Dedifferentiated amniotic fluid mesenchymal stem cell (primary cell): ENCODE results near the gene HSD17B12.

Source experiments
- DNase-seq: peaks from one replicate; pipeline ENCODE4 v3.0.0-alpha.2; 2016; ENCODE audit errors: extremely low spot score

Gene HSD17B12

DNA sequence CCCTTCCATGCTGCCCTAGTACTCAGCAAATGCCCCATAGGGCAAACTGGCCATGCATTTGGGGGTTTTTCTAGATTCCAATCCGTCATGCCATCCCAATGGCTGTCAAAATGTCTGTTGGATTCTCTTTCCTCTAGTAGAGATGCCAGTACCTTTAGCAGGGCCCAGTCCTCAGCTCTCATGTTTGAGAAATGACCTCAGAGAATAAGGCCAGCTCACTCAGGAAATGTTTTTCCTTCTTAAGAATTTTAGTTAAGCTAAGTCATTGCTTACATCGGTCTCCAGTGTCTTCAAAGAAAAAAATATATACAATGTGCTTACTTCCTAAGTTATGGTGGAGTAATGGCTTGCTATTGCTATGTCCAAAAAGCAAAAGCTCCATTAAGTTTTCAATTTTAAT lies 186.0 kb downstream of the HSD17B12 start:
- no peak for DNase-seq

DNA sequence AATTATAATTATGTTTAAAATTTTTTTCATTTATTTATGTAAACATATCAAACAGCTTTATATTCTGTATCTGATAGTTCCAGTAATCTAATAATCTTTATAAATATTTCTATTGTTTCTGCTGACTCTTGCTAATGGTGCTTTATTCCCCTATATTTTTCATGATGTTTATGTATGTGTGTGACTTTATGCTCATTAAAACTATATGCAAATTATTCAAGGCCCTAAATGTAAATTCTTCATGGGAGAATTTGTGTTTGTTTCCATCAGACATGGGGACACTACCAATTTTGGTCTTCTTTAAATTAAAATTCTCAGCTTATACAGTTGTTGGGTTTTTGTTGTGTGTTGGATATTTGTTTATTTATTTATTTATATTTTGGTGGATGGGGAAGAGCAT lies 186.4 kb downstream of the HSD17B12 start:
- DNase-seq, result no peak

DNA sequence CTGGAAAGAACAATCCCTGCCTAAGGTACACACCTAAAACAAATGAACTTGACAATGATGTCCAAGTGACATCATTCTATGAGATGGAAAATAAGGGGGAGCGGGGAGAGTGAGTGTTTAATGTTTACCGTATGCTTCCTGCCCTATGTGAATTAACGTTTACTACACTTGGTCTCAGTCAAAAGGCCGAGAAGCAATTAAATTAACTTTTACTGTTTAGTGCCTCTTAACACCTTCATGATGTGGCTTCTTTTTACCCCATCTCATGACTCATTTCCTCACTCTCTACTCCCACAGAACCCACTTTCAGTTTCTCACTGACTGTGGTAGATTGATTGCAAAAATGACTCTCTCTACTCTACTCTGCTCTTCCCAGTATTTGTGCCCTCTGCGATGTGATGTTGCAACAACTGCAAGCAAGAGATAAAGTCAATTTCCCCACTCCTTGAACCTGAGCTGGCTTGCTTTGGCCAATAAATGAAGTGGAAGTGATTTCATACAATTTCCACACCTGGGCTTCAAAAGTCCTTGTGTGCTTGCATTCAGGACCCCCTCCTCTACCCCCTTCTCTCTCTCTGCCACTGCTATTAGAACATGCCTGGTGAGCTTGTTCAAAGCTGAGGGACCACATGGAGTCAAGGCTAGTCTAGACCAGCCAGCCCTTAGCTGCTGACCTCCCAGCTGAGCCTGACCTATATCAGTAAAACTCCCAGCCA lies 188.5 kb downstream of the HSD17B12 start:
- peak; percentile 28 for DNase-seq

DNA sequence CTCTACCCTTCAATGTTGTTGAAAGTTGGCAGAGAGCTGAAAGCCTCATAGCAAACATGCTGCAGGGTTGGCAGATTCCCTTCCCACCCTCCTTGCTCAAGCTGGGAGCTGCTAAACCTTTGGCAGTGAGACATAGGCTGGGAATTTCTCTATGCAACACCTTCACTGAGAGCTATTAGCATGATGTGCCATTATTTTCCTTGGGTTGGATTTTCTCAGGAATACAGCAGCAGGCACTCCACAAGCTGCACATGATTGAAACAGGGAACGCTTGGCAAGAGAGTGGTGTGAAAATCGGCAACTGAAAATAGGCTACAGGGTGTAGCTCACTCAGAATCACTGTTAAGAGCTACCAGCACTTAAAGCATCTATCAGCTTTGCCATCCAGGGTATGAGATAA lies 190.5 kb downstream of the HSD17B12 start:
- no peak for DNase-seq

DNA sequence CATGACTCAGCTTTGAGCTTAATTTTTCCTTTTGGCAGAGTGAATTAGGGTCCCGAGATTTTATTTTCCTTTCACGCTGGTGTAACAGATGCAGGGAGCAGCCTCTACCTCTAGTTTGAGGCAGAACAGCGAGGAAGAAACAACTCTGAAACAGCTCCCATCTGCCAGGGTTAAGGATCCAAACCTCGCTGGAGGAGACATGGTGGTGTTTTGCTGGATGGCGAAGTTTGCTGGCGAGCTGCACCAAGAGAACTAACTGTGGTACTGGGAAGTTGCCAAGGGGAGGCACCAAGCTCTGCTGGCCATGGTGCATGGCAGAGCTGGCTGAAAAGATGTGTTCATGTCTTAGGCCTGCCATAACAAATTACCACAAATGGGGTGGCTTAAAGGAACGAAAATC lies 192.5 kb downstream of the HSD17B12 start:
- no peak for DNase-seq

DNA sequence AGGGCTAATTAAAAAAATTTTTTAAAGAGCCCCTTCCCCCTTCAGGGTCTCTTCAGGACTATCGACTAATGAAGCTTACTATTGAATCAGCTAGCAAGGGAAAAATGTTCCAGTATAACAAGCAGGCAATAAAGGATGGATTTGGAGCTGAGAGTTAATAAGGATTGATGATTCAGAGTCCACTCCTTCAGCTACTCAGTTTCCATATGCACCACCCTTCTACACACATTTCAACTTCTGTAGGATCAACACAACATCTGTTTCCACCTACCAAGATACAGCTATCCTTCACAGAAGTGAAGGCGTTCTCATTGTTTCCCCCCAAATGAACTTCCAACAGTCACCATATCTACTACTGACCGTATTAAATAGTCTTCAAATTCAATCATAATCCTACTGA lies 193.5 kb downstream of the HSD17B12 start:
- DNase-seq, result no peak

DNA sequence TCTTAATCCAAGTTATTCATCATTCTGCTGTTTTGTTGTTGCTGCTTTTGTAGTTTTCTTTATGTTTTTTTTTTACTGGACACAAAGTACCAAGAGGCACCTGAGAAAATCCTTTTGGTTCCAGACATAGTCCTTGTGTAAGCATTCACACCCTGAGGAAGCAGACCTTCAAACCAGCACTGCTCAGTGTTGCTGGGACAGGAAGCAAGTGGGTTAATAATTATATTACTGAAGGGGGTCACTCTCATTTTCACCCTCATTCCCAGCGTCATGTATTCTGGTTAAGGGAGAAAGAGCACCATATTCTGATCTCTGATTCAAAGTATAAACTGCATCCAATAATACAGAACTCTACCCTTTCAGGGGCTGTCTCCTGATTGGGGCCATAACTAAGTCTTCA lies 194.2 kb downstream of the HSD17B12 start:
- DNase-seq, result no peak

DNA sequence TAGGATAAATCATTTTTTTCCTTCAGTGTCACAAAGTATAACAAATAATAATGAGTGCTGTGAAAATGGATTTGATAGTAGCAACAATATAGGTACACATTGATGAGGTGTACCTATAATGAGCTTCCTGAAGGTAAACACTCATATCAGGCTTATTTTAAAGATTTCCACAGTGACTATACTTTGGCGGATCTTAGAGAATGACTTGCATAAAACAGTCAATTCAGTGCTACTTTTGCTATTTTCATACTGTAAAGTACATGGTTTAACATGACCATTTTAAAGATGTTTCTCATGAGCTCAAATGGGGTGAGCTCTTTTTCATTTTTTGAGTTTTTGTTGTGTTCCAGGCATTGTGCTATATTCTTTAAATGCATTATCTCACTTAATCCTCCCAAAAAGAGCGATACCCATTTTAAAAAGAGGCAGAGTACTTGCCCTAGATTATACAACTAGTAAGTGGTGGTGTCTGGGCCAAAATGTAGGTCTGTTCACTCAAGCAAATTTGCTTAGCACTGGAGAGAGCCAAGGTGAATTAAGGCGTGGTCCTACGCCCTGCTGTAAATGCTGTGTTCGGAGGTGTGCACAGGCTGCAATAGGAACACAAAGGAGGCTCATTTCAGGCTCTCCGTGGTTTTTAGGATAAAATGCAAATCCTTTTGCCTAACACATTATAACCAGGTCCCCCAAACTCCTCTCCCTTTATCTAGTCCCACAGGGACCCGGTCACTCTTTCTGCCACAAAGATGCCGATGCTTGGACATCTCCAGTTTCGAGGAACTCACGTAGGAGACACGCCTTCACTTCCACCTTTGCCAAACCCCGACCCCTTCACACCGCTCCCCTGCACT lies 199.5 kb downstream of the HSD17B12 start:
- no peak for DNase-seq

DNA sequence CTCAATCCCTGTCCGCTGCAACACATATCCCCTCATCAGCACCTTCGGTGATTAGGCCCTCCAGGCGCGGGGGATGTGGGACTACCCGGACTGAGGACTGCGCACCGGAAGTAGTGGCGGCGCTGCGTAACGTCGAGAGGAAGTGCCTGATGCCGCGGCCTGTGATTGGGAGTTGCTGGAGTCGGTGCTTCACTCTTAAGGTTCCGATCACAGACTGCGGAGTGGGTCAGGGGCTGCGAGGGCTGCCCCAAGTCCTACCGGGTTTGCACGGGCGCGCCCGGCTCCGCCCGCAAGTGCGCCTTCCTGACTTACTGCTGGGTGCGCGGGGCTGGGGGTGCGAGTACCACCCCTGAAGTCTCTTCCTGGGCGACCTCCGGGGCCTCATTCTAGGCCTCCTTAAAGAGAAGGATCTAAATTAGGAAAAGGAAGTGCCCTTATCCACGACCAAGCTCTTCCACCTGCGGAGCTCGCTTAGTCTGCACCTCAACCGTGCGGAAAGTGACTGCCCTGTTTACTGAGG lies 200.2 kb downstream of the HSD17B12 start, which contains the start of gene ALKBH3:
Gene ALKBH3, plus strand, starts transcription at position 192 of the 520 bp plus-strand sequence. CDS start 1,822 bp downstream, outside the sequence.
- DNase-seq, result peak; percentile 94

DNA sequence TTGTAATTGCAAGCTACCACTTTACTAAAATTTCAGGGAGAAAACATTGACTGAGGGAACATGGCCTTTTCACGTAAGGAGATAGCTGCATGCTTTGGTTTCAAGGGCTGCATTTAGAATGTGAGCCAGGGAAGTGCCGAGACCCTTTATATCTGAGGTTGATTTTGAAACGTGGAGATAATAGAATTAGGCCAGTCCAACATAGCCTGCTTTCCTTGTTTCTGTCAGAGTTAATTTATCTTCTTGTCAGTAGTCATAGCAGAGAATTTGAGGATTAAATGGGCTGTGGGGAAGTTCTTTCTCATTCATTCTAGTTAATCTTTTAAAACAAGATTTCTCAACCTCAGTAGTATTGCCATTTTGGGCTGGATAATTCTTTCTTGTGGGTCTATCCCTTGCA lies 212.3 kb downstream of the HSD17B12 start:
- DNase-seq, result no peak

DNA sequence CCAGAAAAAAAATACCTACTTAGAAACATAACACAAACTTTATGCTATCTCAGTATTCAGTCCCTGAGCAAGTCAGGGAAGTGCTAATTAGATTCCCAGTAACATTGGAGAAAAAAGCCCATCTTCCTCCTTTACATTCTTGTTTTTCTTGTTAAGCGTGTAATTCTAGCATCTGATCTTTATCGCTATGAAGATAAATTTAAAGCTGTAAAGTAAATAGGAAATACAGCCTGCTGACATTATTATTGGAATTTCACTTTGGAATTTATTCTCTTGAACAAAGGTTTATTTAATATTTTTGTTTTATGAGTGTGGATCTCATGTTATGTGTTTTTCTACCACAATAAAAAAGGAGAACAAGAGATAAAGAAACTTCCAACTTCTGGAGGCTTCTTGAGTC lies 214.0 kb downstream of the HSD17B12 start:
- no peak for DNase-seq

DNA sequence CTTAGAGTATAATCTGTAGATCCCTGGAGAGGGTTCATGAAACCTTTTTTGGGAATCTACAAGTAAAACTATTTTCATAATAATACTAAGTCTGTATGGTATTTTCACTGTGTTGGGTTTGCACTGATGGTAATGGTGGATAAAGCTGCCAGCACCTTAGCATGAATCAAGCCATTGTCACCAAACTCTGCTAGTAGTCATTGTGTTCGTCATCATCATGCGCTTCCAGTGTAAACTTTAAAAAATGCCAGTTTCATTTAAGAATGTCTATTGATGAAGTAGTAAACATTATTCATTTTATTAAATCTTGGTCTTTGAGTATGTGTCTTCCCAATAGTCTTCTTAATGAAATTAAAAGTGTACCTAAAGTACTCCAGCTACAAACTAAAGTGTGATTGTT lies 215.1 kb downstream of the HSD17B12 start:
- DNase-seq, result no peak

DNA sequence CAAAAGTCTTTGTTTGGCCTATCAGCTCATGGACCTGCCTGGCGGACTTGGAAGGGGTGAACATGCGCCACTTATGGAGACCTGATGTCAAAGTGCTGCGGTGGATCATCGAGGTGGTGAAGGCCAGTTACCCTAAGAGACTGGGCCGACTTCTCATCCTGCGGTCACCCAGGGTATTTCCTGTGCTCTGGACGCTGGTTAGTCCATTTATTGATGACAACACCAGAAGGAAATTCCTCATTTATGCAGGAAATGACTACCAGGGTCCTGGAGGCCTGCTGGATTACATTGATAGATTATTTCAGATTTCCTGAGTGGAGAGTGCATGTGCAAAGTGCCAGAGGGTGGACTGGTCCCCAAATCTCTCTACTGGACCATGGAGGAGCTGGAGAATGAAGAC lies 218.0 kb downstream of the HSD17B12 start:
- no peak for DNase-seq

DNA sequence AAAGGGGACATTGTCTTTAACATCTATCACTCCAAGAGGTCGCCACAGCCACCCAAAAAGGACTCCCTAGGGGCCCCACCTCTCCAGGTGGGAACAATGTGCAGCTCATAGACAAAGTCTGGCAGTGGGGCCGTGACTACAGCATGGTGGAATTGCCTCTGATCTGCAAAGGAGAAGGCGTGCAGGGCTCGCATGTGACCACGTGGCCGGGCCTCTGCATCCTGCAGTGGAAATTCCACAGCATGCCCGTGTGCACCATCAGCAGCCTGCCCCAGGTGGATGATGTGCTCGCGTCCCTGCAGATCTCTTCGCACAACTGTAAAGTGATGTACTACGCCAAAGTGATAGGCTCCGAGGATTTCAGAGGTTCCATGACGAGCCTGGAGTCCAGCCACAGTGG lies 218.6 kb downstream of the HSD17B12 start:
- DNase-seq, result no peak

DNA sequence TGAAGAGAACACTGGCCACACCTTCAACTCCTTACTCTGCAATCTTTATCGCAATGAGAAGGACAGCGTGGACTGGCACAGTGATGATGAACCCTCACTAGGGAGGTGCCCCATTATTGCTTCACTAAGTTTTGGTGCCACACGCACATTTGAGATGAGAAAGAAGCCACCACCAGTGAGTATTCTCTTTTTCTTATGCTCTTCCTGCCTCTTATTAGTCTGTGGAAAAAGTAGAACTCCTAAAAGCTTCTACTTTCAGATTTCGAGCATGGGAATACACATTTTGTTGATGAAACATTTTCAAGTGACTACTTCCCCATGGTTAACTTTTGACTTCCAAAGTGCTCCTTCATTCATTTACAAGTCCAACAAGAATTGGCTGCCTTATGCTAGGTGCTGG lies 221.0 kb downstream of the HSD17B12 start:
- DNase-seq, result no peak

DNA sequence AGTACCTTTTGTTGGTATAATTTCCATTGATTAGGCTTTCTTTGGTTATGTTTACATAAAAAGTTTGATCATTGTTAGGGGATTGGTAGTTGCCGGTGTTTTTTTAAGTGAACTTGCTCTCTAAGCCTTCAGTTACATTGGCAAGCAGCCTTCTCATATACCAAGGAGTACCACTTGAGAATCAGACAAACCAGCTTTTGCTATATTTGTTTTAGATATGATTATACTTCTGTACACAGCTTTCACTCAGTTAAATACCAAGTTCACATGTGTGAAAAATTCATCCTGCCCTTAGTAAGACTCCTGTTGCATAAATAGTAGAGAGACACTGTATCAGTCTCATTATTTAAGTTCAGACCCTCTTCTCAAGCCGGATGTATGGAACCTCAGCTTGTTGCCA lies 222.5 kb downstream of the HSD17B12 start:
- no peak for DNase-seq

DNA sequence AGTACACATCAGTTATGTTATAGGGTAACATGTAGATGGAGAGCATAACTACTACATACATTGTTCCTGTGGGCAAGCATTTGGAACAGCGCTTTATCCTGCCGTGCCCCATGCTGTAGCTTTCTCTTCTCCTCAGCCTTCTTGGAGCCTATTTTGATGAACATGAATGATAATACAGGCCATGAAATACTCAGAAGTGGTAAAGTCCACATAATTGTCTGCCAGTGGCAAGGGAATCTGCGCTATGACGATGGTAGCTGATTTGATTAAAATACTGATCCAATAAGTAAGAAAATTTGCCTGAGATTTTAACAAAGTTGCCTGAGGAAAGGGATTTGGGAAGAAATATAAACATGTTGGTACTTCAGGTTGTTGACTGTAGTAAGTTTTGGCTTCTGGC lies 223.4 kb downstream of the HSD17B12 start:
- no peak for DNase-seq

DNA sequence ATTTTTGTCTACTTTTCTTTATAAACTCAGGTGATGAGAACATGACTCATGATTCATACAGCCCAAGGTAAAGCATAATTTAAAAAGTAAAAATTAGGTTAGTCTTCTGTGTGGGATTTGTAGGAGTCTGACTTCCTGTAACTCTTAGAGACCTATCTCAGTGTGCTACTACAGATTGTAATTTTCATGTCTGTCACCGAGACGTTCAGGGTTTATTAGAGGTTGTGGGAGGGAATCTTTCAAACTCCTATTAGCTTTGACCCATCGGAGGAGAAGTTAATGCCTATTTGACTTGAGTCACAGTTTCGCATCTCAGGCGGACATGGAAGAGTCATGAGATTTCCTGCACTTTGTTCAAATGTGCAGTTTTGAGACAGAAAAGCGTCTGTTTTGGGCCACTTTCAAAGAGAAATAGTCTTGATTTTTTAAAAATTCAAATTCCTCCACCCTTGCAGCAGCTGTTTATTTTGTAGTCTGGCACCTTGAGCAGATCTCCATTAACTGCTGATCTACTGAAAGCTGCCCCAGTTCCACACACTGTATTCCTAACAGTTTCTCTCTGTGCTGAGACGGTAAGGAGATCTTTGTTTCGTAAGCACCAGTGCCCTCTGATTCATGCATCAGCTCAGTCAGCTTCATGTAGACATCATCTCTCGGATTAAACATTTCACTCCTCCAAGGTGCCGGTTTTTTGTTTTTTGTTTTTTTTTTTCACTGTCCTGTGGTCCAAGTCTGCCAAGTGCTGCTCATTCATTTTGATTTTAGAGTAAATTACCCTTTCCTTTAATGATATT lies 224.4 kb downstream of the HSD17B12 start:
- DNase-seq, result no peak

DNA sequence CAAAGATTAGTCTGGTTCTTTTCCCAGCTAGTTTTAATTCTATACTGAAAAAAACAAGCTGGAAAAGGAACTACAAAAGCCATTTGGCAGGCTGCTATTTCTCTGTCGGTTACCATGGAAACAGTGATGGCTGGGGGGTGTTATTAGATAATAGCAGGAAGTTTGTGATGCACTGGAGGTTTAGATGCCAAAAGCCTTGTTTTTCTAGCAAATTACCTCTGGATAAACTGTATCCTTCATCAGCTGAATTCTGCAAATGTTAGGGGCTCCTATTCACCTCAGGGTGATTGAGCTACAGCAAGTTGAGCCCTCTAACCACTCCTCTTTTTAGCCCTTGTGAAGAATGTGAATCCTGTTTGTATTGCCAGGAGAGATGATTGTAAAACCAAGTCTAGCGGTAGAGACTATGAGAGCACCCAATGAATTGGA lies 225.3 kb downstream of the HSD17B12 start:
- DNase-seq, result no peak
